LNCAP (cell line): ENCODE measurements around the gene DCAF5.

Experiments
- CTCF ChIP-seq: fragments of 450-650 bp; IDR thresholded peaks from 2 replicates; pipeline ENCODE4 v1.5.1; 2017; ENCODE audit warnings: mild to moderate bottlenecking

The DCAF5 gene

GRCh38 chr14:69006346-69006745, 146.6 kb downstream of the DCAF5 start:
- no peak for TF ChIP-seq CTCF

GRCh38 chr14:69005432-69006148, 147.3 kb downstream of the DCAF5 start:
- TF ChIP-seq CTCF = no peak

- TF ChIP-seq CTCF = no peak
Measured at GRCh38 chr14:69004731-69005431, 148.0 kb downstream of the DCAF5 start.

DNA sequence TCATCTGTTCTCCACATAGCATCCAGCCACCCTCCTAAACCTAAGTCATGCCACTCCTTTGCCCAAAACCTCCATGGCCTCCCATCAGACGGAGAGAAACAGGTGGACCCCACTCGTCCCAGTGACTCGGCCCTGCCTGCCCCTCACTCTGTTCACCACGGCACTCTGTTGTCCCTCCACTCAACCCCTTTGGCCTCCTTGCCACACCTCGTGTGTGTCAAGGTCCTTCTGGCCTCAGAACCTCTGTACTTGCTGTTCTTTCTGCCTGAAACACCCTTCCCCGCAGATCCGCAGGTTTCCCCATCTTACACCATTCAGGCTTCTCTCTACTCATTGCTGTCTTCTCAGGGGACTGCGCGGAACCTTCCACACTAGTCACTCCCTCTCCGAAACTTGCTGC, 149.3 kb downstream of the DCAF5 start:
- no peak for TF ChIP-seq CTCF

GRCh38 chr14:69002069-69002468, 150.8 kb downstream of the DCAF5 start:
- TF ChIP-seq CTCF = no peak; the same call in 1 of the 2 replicates

DNA sequence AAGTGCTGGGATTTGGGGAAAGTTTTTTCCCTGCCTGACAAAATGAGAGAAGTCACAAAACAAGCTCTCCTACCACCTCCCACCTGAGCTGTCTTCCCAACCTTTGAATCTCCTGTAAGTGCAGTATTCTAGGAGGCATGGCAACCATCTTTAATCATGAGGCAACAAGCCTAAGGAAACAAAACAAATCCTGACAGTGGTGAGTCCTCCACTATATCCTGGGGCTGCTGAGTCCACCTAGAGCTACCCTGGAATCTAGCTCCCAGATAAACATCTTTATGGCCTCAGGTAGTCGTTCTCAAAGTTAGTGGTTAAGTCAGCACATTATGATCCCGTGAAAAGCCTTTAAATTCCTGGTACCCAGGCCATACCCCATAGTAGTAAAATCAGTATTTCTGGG, 151.5 kb downstream of the DCAF5 start:
- TF ChIP-seq CTCF = no peak
